Activated CD8-positive, alpha-beta memory T cell treated with anti-CD3 and anti-CD28 coated beads, Interleukin-2, amount 10 ng/mL, durations not matched to agents 7 days and 5 days (primary cell): Measurements from ENCODE around the gene STAT4. TPM values are rescaled to one million over a fixed set of nuclear protein-coding genes. Genes with fewer than 3 reads are reported as not detected.

Experiments used
- ATAC-seq: fragments of 150-1000 bp; cut with Tn5 transposase; one replicate; pipeline ENCODE4 v1.10.0; 2021; ENCODE audit warnings: moderate library complexity
- CTCF ChIA-PET: fragments of 350-600 bp; sonication (Branson Sonifier 250); formaldehyde crosslinking; loops from one replicate; lab custom pipeline; 2021; ENCODE audit warnings: antibody characterized with exemption; lab: Charles Lee
- DNase-seq: peaks from one replicate; pipeline ENCODE4 v3.0.0-alpha.2; 2020
- H3K27ac Mint-ChIP-seq: one replicate; pipeline ENCODE4 v1.8.0; 2021; ENCODE audit warnings: mild to moderate bottlenecking, mixed read lengths
- H3K27me3 Mint-ChIP-seq: one replicate; pipeline ENCODE4 v1.8.0; 2021; ENCODE audit warnings: mixed read lengths
- H3K36me3 Mint-ChIP-seq: one replicate; pipeline ENCODE4 v1.8.0; 2021; ENCODE audit warnings: mild to moderate bottlenecking, mixed read lengths
- H3K4me1 Mint-ChIP-seq: one replicate; pipeline ENCODE4 v1.8.0; 2021; ENCODE audit warnings: mixed read lengths
- H3K4me3 Mint-ChIP-seq: one replicate; pipeline ENCODE4 v1.8.0; 2021; ENCODE audit warnings: mild to moderate bottlenecking, moderate library complexity, mixed read lengths
- H3K9me3 Mint-ChIP-seq: one replicate; pipeline ENCODE4 v1.8.0; 2022; ENCODE audit warnings: low read depth, mixed read lengths
- total RNA-seq, 2 experiments: library from RNA; stranded (reverse); gene quantifications; one replicate each; pipeline ENCODE4 v1.2.3, GENCODE V29; 2021

STAT4 gene
- total RNA-seq, 2 experiments from 2014 or later = 101 to 109 TPM

- DNase-seq (no peak), ATAC-seq (peak; percentile 13)
- no peaks in the 10 kb centered on the region for H3K27me3 Mint-ChIP-seq
- H3K27ac Mint-ChIP-seq = peak overlapping the region; percentile 95
- H3K36me3 Mint-ChIP-seq = peaks cover 26% of the 10 kb centered on the region
- peaks cover 66% of the 10 kb centered on the region for H3K4me1 Mint-ChIP-seq
- H3K9me3 Mint-ChIP-seq = no peaks in the 10 kb centered on the region
- H3K4me3 Mint-ChIP-seq = peak overlapping the region; percentile 94
- CTCF ChIA-PET = interaction anchor here (1.1 to 5.3 kb wide), 5 partner anchors 21 to 98 kb away, joined by 3 to 60 read pairs (median 14); no protein-coding TSS in a partner anchor
Measured at GRCh38 chr2:191150230-191150599, 579 bp downstream of the STAT4 start.

DNA sequence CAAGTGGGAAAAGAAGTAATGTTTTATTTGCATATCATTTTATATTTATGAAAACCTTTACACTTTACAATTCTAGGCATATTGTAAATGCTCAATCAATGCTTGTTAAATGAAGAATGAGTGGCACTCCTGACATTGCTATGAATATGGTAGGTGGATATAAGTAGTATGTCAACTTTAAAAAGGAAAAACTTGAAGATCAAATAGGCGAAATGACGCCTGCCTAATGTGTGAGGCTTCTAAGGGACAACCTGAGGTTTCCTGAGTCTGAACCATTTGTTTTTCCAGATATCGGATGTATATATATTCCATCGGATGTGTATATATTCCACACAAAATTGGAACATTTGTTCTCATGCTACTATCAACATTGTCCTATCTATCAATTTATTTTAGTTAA is 1.4 kb downstream of the STAT4 start:
- Mint-ChIP-seq H3K4me3 (peak overlapping the region; percentile 94), H3K9me3 (no peaks in the 10 kb centered on the region), H3K4me1 (peaks cover 60% of the 10 kb centered on the region), H3K36me3 (peaks cover 32% of the 10 kb centered on the region), H3K27ac (peak overlapping the region; percentile 95), H3K27me3 (no peaks in the 10 kb centered on the region)
- CTCF ChIA-PET = interaction anchor here (1.1 to 5.3 kb wide), 8 partner anchors 21 to 129 kb away, joined by 3 to 60 read pairs (median 8); no protein-coding TSS in a partner anchor
- ATAC-seq = no peak
- DNase-seq = no peak

DNA sequence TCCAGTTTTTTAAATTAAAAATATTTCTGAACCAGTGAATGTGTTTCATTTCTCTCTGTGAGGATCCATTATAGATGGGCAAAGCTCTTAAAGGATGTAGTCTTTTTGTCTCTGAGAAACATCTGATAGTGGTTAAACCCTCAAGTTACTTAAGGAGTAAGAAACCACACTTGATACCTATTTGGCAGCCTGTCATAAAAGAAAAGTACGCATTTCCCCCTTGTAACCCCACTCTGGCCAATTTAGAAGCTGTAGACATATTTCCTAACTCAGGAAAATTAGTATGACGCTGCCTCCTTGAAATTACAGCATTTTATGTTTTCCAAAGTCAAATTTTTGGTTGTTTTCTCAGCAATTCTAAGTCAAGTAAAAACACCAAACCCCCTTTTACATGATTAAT is 2.0 kb downstream of the STAT4 start:
- Mint-ChIP-seq H3K4me1 (peaks cover 60% of the 10 kb centered on the region), H3K9me3 (no peaks in the 10 kb centered on the region), H3K27me3 (no peaks in the 10 kb centered on the region), H3K4me3 (peak overlapping the region; percentile 94), H3K27ac (peak overlapping the region; percentile 95), H3K36me3 (peaks cover 38% of the 10 kb centered on the region)
- ATAC-seq (peak; percentile 20), DNase-seq (no peak)
- CTCF ChIA-PET = interaction anchor here (1.2 to 5.3 kb wide), 6 partner anchors 20 to 129 kb away, joined by 4 to 60 read pairs (median 9); no protein-coding TSS in a partner anchor

- ATAC-seq (no peak), DNase-seq (no peak)
- Mint-ChIP-seq H3K4me1 (peaks cover 57% of the 10 kb centered on the region), H3K36me3 (peaks cover 42% of the 10 kb centered on the region), H3K9me3 (no peaks in the 10 kb centered on the region), H3K27ac (peak overlapping the region; percentile 95), H3K4me3 (peak overlapping the region; percentile 94), H3K27me3 (no peaks in the 10 kb centered on the region)
- CTCF ChIA-PET = interaction anchor here (1.2 to 5.3 kb wide), 6 partner anchors 19 to 128 kb away, joined by 4 to 60 read pairs (median 9); no protein-coding TSS in a partner anchor
Measured at GRCh38 chr2:191148281-191148680, 2.5 kb downstream of the STAT4 start.

DNA sequence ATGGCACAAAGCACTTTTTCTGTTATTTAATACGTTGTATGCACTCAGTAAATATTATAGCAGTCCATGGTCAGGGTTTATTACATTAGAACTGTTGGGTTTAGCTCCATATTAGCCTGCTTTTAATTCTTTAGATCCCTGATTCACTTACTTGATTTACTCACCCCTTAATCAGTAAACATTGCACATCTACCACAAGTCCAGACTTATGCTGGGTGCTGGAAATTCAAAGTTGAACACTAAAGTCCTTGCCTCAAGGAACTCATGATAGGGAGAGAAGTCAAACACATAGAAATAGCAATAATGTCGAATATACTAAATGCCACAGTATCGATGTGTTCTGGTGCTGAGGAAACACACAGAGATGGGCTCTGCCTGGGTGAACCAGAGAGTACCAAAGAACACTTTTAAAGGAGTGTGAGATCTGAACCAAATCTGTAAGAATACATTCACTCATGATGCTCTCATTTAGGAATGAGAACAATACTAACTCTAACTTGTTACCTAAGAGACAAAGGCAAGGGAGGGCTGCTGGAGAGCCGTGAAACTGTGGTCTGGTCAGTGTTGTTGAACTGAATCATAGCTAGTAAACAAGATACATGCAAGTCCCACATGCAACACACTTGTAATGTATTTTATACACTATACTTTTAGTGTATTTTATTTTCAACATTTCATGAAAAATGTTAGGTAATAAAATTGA is 4.9 kb downstream of the STAT4 start:
- no peak overlapping the region for H3K27ac Mint-ChIP-seq
- H3K4me3 Mint-ChIP-seq = no peak overlapping the region
- ATAC-seq = no peak
- H3K36me3 Mint-ChIP-seq = peaks cover 48% of the 10 kb centered on the region
- no peak for DNase-seq
- CTCF ChIA-PET = interaction anchor here (1.1 to 1.5 kb wide), 2 partner anchors 19 to 93 kb away, joined by 3 read pairs; no protein-coding TSS in a partner anchor
- H3K9me3 Mint-ChIP-seq = no peaks in the 10 kb centered on the region
- H3K4me1 Mint-ChIP-seq = peaks cover 43% of the 10 kb centered on the region
- H3K27me3 Mint-ChIP-seq = no peaks in the 10 kb centered on the region

- CTCF ChIA-PET = interaction anchor here (1.2 to 1.5 kb wide), 3 partner anchors 11 to 92 kb away, joined by 3 to 5 read pairs (median 3); no protein-coding TSS in a partner anchor
- Mint-ChIP-seq H3K4me1 (peaks cover 56% of the 10 kb centered on the region), H3K27me3 (no peaks in the 10 kb centered on the region), H3K36me3 (peaks cover 64% of the 10 kb centered on the region), H3K27ac (peak overlapping the region; percentile 8), H3K4me3 (no peak overlapping the region), H3K9me3 (peaks cover 2% of the 10 kb centered on the region)
- ATAC-seq = no peak
- no peak for DNase-seq
Measured at GRCh38 chr2:191144217-191144616, 6.6 kb downstream of the STAT4 start.

- H3K27ac Mint-ChIP-seq = peak overlapping the region; percentile 8
Measured at GRCh38 chr2:191143791-191144190, 7.0 kb downstream of the STAT4 start.

DNA sequence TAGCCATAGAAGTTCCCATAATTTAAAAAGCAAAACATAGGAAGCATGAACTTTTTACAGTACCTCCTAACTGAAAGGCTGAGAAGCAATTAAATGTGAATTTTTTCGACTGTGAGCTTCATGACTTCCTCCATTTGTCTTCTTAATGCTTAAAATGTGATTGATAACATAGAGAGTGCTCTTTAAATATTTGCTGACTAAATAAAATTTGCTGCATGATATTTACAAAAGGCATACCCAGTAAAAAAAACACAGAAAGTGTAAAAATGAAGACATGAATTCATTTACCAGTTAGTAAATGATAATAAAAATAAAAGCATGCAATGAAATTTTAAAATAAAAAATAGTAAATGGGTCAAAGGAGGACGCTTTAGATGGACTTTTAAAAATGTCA is 21.9 kb downstream of the STAT4 start:
- DNase-seq (no peak), ATAC-seq (no peak)
- H3K36me3 Mint-ChIP-seq = peaks cover 64% of the 10 kb centered on the region
- H3K9me3 Mint-ChIP-seq = no peaks in the 10 kb centered on the region
- H3K4me3 Mint-ChIP-seq = peak overlapping the region; percentile 67
- H3K27me3 Mint-ChIP-seq = no peaks in the 10 kb centered on the region
- H3K4me1 Mint-ChIP-seq = peaks cover 65% of the 10 kb centered on the region
- CTCF ChIA-PET = interaction anchor here (0.9 to 5.5 kb wide), 6 partner anchors 13 to 77 kb away, joined by 3 to 40 read pairs (median 7); partner anchors contain the start of gene STAT4
- H3K27ac Mint-ChIP-seq = peak overlapping the region; percentile 90

More at GRCh38 chr2:191143791-191144190, 7.0 kb downstream of the STAT4 start:
- Mint-ChIP-seq H3K4me1 (peaks cover 57% of the 10 kb centered on the region), H3K9me3 (peaks cover 2% of the 10 kb centered on the region), H3K36me3 (peaks cover 68% of the 10 kb centered on the region), H3K4me3 (no peak overlapping the region), H3K27me3 (no peaks in the 10 kb centered on the region)
- no peak for DNase-seq
- CTCF ChIA-PET = interaction anchor here (1.2 to 1.4 kb wide), 2 partner anchors 11 to 91 kb away, joined by 3 to 5 read pairs; no protein-coding TSS in a partner anchor
- ATAC-seq = no peak

GRCh38 chr2:191128172-191128910 is 22.5 kb downstream of the STAT4 start:
- ATAC-seq (peak; percentile 88), DNase-seq (peak; percentile 57)
- Mint-ChIP-seq H3K4me1 (peaks cover 70% of the 10 kb centered on the region), H3K27ac (peak overlapping the region; percentile 90), H3K9me3 (no peaks in the 10 kb centered on the region), H3K36me3 (peaks cover 62% of the 10 kb centered on the region), H3K4me3 (peak overlapping the region; percentile 67), H3K27me3 (no peaks in the 10 kb centered on the region)
- CTCF ChIA-PET = interaction anchor here (0.7 to 5.5 kb wide), 7 partner anchors 13 to 76 kb away, joined by 3 to 40 read pairs (median 4); partner anchors contain the start of gene STAT4

DNA sequence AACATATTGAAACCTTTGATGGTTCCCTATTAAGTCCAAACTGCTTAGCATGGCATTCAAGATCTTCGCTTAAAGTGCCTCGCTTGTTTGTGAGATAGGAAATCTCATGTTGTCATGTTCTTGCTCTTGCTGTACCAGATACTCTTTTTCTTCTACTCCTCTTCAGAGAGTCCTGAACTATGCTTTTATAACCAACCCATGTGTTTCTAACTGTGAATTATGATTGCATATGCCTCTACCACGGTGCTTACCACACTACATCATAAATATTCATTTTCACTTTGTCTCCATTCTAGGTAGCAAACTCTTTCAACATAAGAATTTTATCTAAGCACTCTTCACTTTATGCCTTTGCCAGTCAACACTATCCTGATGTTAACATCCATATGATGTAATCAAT is 23.6 kb downstream of the STAT4 start:
- Mint-ChIP-seq H3K4me3 (no peak overlapping the region), H3K27me3 (no peaks in the 10 kb centered on the region), H3K36me3 (peaks cover 55% of the 10 kb centered on the region), H3K4me1 (peaks cover 79% of the 10 kb centered on the region), H3K27ac (peak overlapping the region; percentile 90), H3K9me3 (no peaks in the 10 kb centered on the region)
- ATAC-seq (no peak), DNase-seq (no peak)
- CTCF ChIA-PET = interaction anchor here (0.6 to 5.5 kb wide), 5 partner anchors 9 to 71 kb away, joined by 3 to 40 read pairs (median 5); no protein-coding TSS in a partner anchor

DNA sequence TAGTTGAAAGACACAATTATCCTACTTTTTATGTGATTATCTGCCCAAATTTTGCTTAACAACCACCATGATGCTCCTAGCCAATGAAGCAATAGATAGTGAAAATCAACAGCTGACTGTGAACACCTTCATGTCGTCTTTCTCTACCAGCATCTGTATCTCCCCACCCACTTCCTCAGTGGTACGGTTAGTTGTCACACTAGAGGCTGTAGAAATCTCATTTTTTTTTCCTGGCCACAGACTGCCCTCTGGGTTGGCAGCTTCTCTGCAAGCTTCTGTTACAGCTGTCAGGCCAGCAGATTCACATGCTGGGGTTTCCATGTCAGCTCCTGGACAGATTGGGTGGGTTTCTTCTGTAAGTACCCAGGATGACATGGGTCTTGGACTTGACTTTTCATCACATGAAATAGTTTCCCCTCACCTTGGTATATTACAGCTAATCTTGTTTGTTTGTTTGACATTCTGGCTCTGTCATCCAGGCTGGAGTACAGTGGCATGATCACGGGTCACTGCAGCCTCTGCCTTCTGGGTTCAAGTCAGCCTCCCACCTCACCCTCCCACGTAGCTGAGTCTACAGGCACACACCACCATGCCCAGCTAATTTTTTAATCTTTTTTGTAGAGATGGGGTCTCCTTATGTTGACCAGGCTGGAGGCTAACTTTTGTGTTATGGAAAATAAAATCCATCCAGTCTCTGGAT is 24.3 kb downstream of the STAT4 start:
- H3K27me3 Mint-ChIP-seq = no peaks in the 10 kb centered on the region
- peaks cover 77% of the 10 kb centered on the region for H3K4me1 Mint-ChIP-seq
- peak overlapping the region; percentile 40 for H3K4me3 Mint-ChIP-seq
- H3K36me3 Mint-ChIP-seq = peaks cover 55% of the 10 kb centered on the region
- no peaks in the 10 kb centered on the region for H3K9me3 Mint-ChIP-seq
- peak overlapping the region; percentile 90 for H3K27ac Mint-ChIP-seq
- CTCF ChIA-PET = interaction anchor here (0.6 to 5.5 kb wide), 10 partner anchors 10 to 74 kb away, joined by 3 to 40 read pairs (median 5); no protein-coding TSS in a partner anchor
- ATAC-seq (peak; percentile 75), DNase-seq (peak; percentile 79)

- CTCF ChIA-PET = interaction anchor here (1.1 to 5.5 kb wide), 8 partner anchors 10 to 74 kb away, joined by 3 to 40 read pairs (median 6); no protein-coding TSS in a partner anchor
- Mint-ChIP-seq H3K9me3 (no peaks in the 10 kb centered on the region), H3K36me3 (peaks cover 56% of the 10 kb centered on the region), H3K27me3 (no peaks in the 10 kb centered on the region), H3K27ac (peak overlapping the region; percentile 75), H3K4me3 (no peak overlapping the region), H3K4me1 (peaks cover 73% of the 10 kb centered on the region)
- ATAC-seq (no peak), DNase-seq (no peak)
Measured at GRCh38 chr2:191125646-191126045, 25.1 kb downstream of the STAT4 start.
